Stimulated activated CD4-positive, alpha-beta T cell treated with anti-CD3 and anti-CD28 coated beads, Interleukin-12 subunit alpha, Interleukin-12 subunit beta, amount 100 ng/mL, for 4 hours (primary cell): ENCODE data around the gene EXOC2.
"Not testable (repeated sequence)": the region's sequence is repeated elsewhere in the genome, so short reads cannot be mapped to it uniquely, and the experiment has no call there.

Experiments used
- DNase-seq: peaks from one replicate; pipeline ENCODE4 v3.0.0-alpha.2; 2020

Gene EXOC2

GRCh38 chr6:570825-571224 lies 122.1 kb downstream of the EXOC2 start:
- no peak for DNase-seq

GRCh38 chr6:568954-569523 lies 123.9 kb downstream of the EXOC2 start:
- DNase-seq, result no peak

GRCh38 chr6:568085-568484 lies 124.9 kb downstream of the EXOC2 start:
- no peak for DNase-seq

GRCh38 chr6:563863-564262 lies 129.1 kb downstream of the EXOC2 start:
- no peak for DNase-seq

GRCh38 chr6:562052-562676 lies 130.8 kb downstream of the EXOC2 start:
- DNase-seq, result no peak

- not testable (repeated sequence) for DNase-seq
Measured at GRCh38 chr6:561335-561734, 131.6 kb downstream of the EXOC2 start.

- DNase-seq, result no peak
Measured at GRCh38 chr6:558959-559358, 134.0 kb downstream of the EXOC2 start.

GRCh38 chr6:558089-558488 lies 134.8 kb downstream of the EXOC2 start:
- DNase-seq, result no peak

GRCh38 chr6:551829-552350 lies 141.0 kb downstream of the EXOC2 start:
- no peak for DNase-seq

GRCh38 chr6:551405-551804 lies 141.5 kb downstream of the EXOC2 start:
- DNase-seq, result peak; percentile 29

GRCh38 chr6:549906-550305 lies 143.0 kb downstream of the EXOC2 start:
- DNase-seq, result no peak

GRCh38 chr6:548517-548916 lies 144.4 kb downstream of the EXOC2 start:
- DNase-seq, result peak; percentile 26

GRCh38 chr6:548091-548490 lies 144.8 kb downstream of the EXOC2 start:
- DNase-seq, result no peak

GRCh38 chr6:540490-540889 lies 152.4 kb downstream of the EXOC2 start:
- no peak for DNase-seq

GRCh38 chr6:537114-537513 lies 155.8 kb downstream of the EXOC2 start:
- DNase-seq, result no peak

- no peak for DNase-seq
Measured at GRCh38 chr6:530425-530824, 162.5 kb downstream of the EXOC2 start.

GRCh38 chr6:528989-529388 lies 163.9 kb downstream of the EXOC2 start:
- DNase-seq, result no peak

- no peak for DNase-seq
Measured at GRCh38 chr6:527989-528673, 164.8 kb downstream of the EXOC2 start.

- no peak for DNase-seq
Measured at GRCh38 chr6:524803-525202, 168.1 kb downstream of the EXOC2 start.

- no peak for DNase-seq
Measured at GRCh38 chr6:520820-521219, 172.1 kb downstream of the EXOC2 start.

GRCh38 chr6:518218-518617 lies 174.7 kb downstream of the EXOC2 start:
- DNase-seq, result no peak

- DNase-seq, result no peak
Measured at GRCh38 chr6:516213-516612, 176.7 kb downstream of the EXOC2 start.

- DNase-seq, result no peak
Measured at GRCh38 chr6:515267-515666, 177.7 kb downstream of the EXOC2 start.

- DNase-seq, result no peak
Measured at GRCh38 chr6:514396-514978, 178.5 kb downstream of the EXOC2 start.
